Omental fat pad (tissue), 4 donors: Measurements from ENCODE around the gene NKAIN2. TPM values are rescaled to one million over a fixed set of nuclear protein-coding genes. Genes with fewer than 3 reads are reported as not detected.

Experiments used
- ATAC-seq: fragments of 150-250 bp; one replicate; pipeline ENCODE4 v1.9.1; 2016; ENCODE audit warnings: mild to moderate bottlenecking, moderate library complexity; ENCODE audit not compliant: low FRiP score
- DNase-seq: peaks from one replicate; pipeline ENCODE4 v3.0.0-alpha.2; 2019; ENCODE audit warnings: low spot score
- CTCF ChIP-seq, 3 donors: fragments of 450-650 bp; IDR thresholded peaks; one replicate each; pipeline ENCODE4 v1.5.1; 2016 to 2017; ENCODE audit warnings: antibody characterized with exemption in 3 of 3, mild to moderate bottlenecking in 3 of 3, moderate library complexity in 2 of 3
- total RNA-seq, 4 donors: library from RNA; depleted of rRNA; stranded (reverse); fragments of >200 nt; gene quantifications; one replicate each; pipeline ENCODE4 v1.1.0, GENCODE V29; 2016

The NKAIN2 gene
- total RNA-seq, 4 donors from 2014 or later, result not detected

GRCh38 chr6:123771126-123771525 lies 32.5 kb upstream of the NKAIN2 start:
- no peak for DNase-seq
- no peak for ATAC-seq
- TF ChIP-seq CTCF (IDR thresholded peaks at IDR 0.05), result no peak

GRCh38 chr6:123777563-123777962 lies 26.1 kb upstream of the NKAIN2 start:
- DNase-seq (no peak), ATAC-seq (no peak)
- no peak for TF ChIP-seq CTCF (IDR thresholded peaks at IDR 0.05)

- DNase-seq (no peak), ATAC-seq (no peak)
- TF ChIP-seq CTCF (IDR thresholded peaks at IDR 0.05), result no peak
These were observed 23.6 kb upstream of the NKAIN2 start for GRCh38 chr6:123780021-123780420.

GRCh38 chr6:123784330-123784729 lies 19.3 kb upstream of the NKAIN2 start:
- ATAC-seq (no peak), DNase-seq (no peak)
- no peak for TF ChIP-seq CTCF (IDR thresholded peaks at IDR 0.05)

GRCh38 chr6:123785039-123785438 lies 18.6 kb upstream of the NKAIN2 start:
- TF ChIP-seq CTCF (IDR thresholded peaks at IDR 0.05), result no peak
- ATAC-seq (no peak), DNase-seq (no peak)

GRCh38 chr6:123788319-123788718 lies 15.3 kb upstream of the NKAIN2 start:
- DNase-seq (no peak), ATAC-seq (no peak)
- TF ChIP-seq CTCF (IDR thresholded peaks at IDR 0.05), result no peak

GRCh38 chr6:123794190-123794589 lies 9.5 kb upstream of the NKAIN2 start:
- no peak for DNase-seq
- TF ChIP-seq CTCF (IDR thresholded peaks at IDR 0.05), result no peak
- ATAC-seq, result no peak
